Natural killer cell (primary cell): ENCODE measurements around the gene LAPTM5. TPM values are rescaled to one million over a fixed set of nuclear protein-coding genes. Genes with fewer than 3 reads are reported as not detected.
A peak's percentile ranks its signal among the peaks of the same experiment; 100 is the strongest.

Experiments used
- ATAC-seq, 3 donors: fragments of 150-1000 bp in 2 of 3; fragments of 200-7000 bp in 1 of 3; cut with Tn5 transposase; 1 replicate in 1 of 3; 2 replicates in 2 of 3; pipeline ENCODE4 v1.10.0; 2021; ENCODE audit warnings: mild to moderate bottlenecking in 2 of 3, moderate library complexity in 2 of 3
- DNase-seq, 2 donors: peaks; one replicate each; pipeline versions ENCODE4 v3.0.0 to v3.0.0-alpha.2; 2013 to 2021; ENCODE audit warnings: mixed read lengths in 1 of 2
- H3K27ac ChIP-seq: one replicate; pipeline ENCODE4 v1.5.1; 2013; ENCODE audit warnings: mild to moderate bottlenecking, low read length
- H3K27me3 ChIP-seq: one replicate; pipeline ENCODE4 v1.6.1; 2013; ENCODE audit warnings: low read length; ENCODE audit not compliant: control insufficient read depth, insufficient read depth
- H3K36me3 ChIP-seq: one replicate; pipeline ENCODE4 v1.6.1; 2013; ENCODE audit warnings: low read length; ENCODE audit not compliant: control insufficient read depth, insufficient read depth
- H3K4me1 ChIP-seq: one replicate; pipeline ENCODE4 v1.6.1; 2013; ENCODE audit warnings: low read length; ENCODE audit not compliant: control insufficient read depth, insufficient read depth
- H3K4me3 ChIP-seq: one replicate; pipeline ENCODE4 v1.5.1; 2013; ENCODE audit warnings: low read length
- H3K9me3 ChIP-seq: one replicate; pipeline ENCODE4 v1.6.1; 2013; ENCODE audit warnings: low read length; ENCODE audit not compliant: control insufficient read depth, insufficient read depth
- H3K27ac Mint-ChIP-seq, 2 donors: one replicate each; pipeline ENCODE4 v1.8.0; 2022; ENCODE audit warnings: mild to moderate bottlenecking in 2 of 2, mixed read lengths in 2 of 2, moderate library complexity in 1 of 2
- H3K27me3 Mint-ChIP-seq, 2 donors: one replicate each; pipeline ENCODE4 v1.8.0; 2022; ENCODE audit warnings: low read depth in 2 of 2, mixed read lengths in 2 of 2
- H3K36me3 Mint-ChIP-seq: one replicate; pipeline ENCODE4 v1.8.0; 2022; ENCODE audit warnings: mixed read lengths
- H3K4me1 Mint-ChIP-seq, 2 donors: one replicate each; pipeline ENCODE4 v1.8.0; 2022; ENCODE audit warnings: mixed read lengths in 2 of 2
- H3K4me3 Mint-ChIP-seq: one replicate; pipeline ENCODE4 v1.8.0; 2022; ENCODE audit warnings: mild to moderate bottlenecking, moderate library complexity, mixed read lengths
- H3K9me3 Mint-ChIP-seq, 2 donors: one replicate each; pipeline ENCODE4 v1.8.0; 2022; ENCODE audit warnings: mixed read lengths in 2 of 2
- WGBS: methylation state at CpG from one replicate; pipeline ENCODE4 v1.1.7; 2013; ENCODE audit warnings: missing lambda C conversion rate; ENCODE audit not compliant: insufficient coverage; 5-methylcytosine and 5-hydroxymethylcytosine counted together
- intact Hi-C: fragments of 100-400 bp; cut with micrococcal nuclease; formaldehyde crosslinking; loops from one replicate; pipeline ENCODE4 v1.14.2; 2022
- total RNA-seq, 4 donors: library from RNA; stranded (reverse); fragments of 120-200 nt in 1 of 4; gene quantifications; one replicate each; pipeline versions ENCODE4 v1.2.3 to v1.2.4, GENCODE V29; 2013 to 2022
- TF ChIP-seq, protein P1 (sequence below): fragments of 200-600 bp; IDR thresholded peaks from one replicate; pipeline ENCODE4 v1.8.0; 2022; ENCODE audit warnings: antibody characterized with exemption

Gene LAPTM5
- total RNA-seq, 3 donors from 2014 or later (not counting 1 experiment from before 2014, with no cell fraction given) = 520 to 674 (median 533) TPM

GRCh38 chr1:30742300-30742962 lies 15.1 kb downstream of the LAPTM5 start:
- Mint-ChIP-seq H3K4me1 (peaks cover 84 to 99% of the 10 kb centered on the region in 2 donors), H3K27ac (peak overlapping the region; percentile 99 to 100), H3K4me3 (no peak overlapping the region), H3K36me3 (peaks cover 13% of the 10 kb centered on the region), H3K9me3 (no peaks in the 10 kb centered on the region), H3K27me3 (no peaks in the 10 kb centered on the region)
- Histone ChIP-seq H3K36me3 (peaks cover 61% of the 10 kb centered on the region), H3K4me3 (no peak overlapping the region), H3K27ac (peak overlapping the region; percentile 95), H3K9me3 (peaks cover 15% of the 10 kb centered on the region), H3K27me3 (no peaks in the 10 kb centered on the region), H3K4me1 (peaks cover 99% of the 10 kb centered on the region)
- intact Hi-C loops = no loop called here
- ATAC-seq (no peak), DNase-seq (no peak)
- 92% methylated on average over 11 of the region's 11 CpGs for whole genome bisulfite sequencing
- TF ChIP-seq, protein P1, sequence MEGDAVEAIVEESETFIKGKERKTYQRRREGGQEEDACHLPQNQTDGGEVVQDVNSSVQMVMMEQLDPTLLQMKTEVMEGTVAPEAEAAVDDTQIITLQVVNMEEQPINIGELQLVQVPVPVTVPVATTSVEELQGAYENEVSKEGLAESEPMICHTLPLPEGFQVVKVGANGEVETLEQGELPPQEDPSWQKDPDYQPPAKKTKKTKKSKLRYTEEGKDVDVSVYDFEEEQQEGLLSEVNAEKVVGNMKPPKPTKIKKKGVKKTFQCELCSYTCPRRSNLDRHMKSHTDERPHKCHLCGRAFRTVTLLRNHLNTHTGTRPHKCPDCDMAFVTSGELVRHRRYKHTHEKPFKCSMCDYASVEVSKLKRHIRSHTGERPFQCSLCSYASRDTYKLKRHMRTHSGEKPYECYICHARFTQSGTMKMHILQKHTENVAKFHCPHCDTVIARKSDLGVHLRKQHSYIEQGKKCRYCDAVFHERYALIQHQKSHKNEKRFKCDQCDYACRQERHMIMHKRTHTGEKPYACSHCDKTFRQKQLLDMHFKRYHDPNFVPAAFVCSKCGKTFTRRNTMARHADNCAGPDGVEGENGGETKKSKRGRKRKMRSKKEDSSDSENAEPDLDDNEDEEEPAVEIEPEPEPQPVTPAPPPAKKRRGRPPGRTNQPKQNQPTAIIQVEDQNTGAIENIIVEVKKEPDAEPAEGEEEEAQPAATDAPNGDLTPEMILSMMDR = no peak

DNA sequence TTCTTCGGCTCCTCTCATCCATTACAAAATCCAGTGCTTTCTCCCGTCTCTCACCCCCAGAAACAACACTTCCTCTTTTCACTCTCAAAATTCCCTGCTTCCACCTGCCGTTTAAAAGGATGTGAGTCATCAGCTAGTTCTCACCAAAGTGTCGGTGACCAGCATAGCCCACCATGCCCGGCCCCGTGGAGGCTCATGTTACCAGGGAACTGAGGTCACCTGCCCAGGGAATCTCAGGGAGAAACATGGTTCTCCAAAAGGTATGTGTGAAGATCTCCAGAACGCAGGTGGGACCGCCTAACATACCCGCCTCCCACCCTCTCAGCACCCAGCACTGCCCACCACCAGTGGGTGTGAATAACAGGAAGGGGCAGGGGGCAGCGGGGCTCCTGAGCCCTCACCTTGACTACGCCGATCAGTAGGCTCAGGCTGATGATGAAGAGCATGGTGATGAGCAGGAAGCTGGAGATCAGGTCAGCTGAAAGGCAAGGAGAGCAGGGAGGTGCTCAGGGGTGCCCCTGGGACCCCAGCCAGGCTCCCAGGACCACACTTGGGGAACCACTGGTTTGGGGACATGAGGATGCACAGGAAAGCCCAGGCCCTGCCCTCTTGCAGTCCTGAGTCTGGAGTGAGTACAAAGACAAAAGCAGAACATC lies 16.2 kb downstream of the LAPTM5 start:
- Histone ChIP-seq H3K27me3 (no peaks in the 10 kb centered on the region), H3K27ac (peak overlapping the region; percentile 44), H3K4me3 (no peak overlapping the region), H3K4me1 (peaks cover 91% of the 10 kb centered on the region), H3K36me3 (peaks cover 62% of the 10 kb centered on the region), H3K9me3 (peaks cover 15% of the 10 kb centered on the region)
- Mint-ChIP-seq H3K27me3 (no peaks in the 10 kb centered on the region), H3K4me1 (peaks cover 84 to 98% of the 10 kb centered on the region in 2 donors), H3K36me3 (peaks cover 13% of the 10 kb centered on the region), H3K27ac (peak overlapping the region; percentile 99 to 100), H3K9me3 (no peaks in the 10 kb centered on the region), H3K4me3 (peak overlapping the region; percentile 79)
- intact Hi-C loops = no loop called here
- DNase-seq = peak in 1 of 2 donors; percentile 17
- WGBS = 26% methylated on average over 9 of the region's 12 CpGs
- no peak for ATAC-seq
- TF ChIP-seq, protein P1 = no peak

- Histone ChIP-seq H3K4me3 (no peak overlapping the region), H3K27me3 (no peaks in the 10 kb centered on the region), H3K9me3 (peaks cover 15% of the 10 kb centered on the region), H3K4me1 (peaks cover 82% of the 10 kb centered on the region), H3K36me3 (peaks cover 70% of the 10 kb centered on the region), H3K27ac (peak overlapping the region; percentile 44)
- ATAC-seq (no peak), DNase-seq (no peak)
- peak overlapping the region; percentile 99 to 100 for H3K27ac Mint-ChIP-seq
- H3K27me3 Mint-ChIP-seq = no peaks in the 10 kb centered on the region
- no peaks in the 10 kb centered on the region for H3K9me3 Mint-ChIP-seq
- intact Hi-C loops = no loop called here
- H3K4me1 Mint-ChIP-seq = peaks cover 81 to 93% of the 10 kb centered on the region in 2 donors
- TF ChIP-seq, protein P1 = no peak
- peaks cover 13% of the 10 kb centered on the region for H3K36me3 Mint-ChIP-seq
- WGBS = 51% methylated on average over 12 of the region's 15 CpGs
- H3K4me3 Mint-ChIP-seq = peak overlapping the region; percentile 79
These were observed 17.0 kb downstream of the LAPTM5 start for GRCh38 chr1:30740251-30741238.
